Hippocampal formation (tissue), 2 donors: Measurements from ENCODE around the gene KY.

Experiments
- DNase-seq, 2 donors: peaks; one replicate each; lab custom pipeline; 2025; lab: John Stamatoyannopoulos, UW

Gene KY

GRCh38 chr3:134667956-134668355 is 17.1 kb upstream of the KY start:
- DNase-seq: no peak

DNA sequence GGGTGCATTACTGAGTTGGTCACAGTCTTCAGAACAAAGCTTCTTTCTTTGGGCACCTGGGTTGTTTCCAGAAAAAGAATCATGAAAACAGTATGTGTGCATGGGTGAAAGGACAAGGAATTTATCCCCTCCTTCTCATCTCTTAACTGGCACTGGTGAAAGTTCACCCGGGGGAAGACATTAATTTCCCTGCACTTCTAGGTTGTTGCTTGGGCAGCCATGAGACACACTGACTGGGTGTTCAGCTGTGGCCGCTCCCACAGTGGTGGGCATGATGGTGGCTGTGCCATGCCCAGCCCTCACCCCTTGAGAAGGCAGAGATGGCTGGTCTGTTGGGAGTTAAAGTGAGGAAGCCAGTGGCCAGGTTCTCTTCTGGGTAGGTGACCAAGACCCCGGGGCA is 16.6 kb upstream of the KY start:
- DNase-seq: no peak

DNA sequence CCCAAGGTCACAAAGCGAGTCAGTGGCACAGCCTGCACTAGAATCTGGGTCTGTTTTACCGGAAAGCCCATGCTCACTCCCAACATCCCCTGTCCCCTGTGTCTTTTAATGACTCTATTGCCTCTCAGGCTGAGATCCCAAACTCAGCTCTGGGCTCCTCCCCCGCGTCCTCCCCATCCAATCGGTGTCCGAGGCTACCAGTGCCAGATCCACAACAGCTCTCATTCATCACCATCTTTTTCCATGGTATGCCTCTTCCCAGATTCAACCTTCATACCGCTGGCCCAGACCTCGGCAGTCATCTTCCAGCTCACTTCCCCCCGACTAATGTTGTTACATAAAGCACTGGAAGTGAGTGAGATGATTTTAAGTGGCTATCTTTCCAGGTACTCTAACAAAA is 16.1 kb upstream of the KY start:
- DNase-seq: no peak

GRCh38 chr3:134666466-134666865 is 15.6 kb upstream of the KY start:
- DNase-seq: no peak

GRCh38 chr3:134666052-134666451 is 15.2 kb upstream of the KY start:
- DNase-seq: no peak

- DNase-seq: no peak
Observed at GRCh38 chr3:134665243-134665642, 14.4 kb upstream of the KY start.

GRCh38 chr3:134663721-134664456 is 13.1 kb upstream of the KY start:
- no peak for DNase-seq

- no peak for DNase-seq
Observed at GRCh38 chr3:134660046-134660441, 9.2 kb upstream of the KY start.

DNA sequence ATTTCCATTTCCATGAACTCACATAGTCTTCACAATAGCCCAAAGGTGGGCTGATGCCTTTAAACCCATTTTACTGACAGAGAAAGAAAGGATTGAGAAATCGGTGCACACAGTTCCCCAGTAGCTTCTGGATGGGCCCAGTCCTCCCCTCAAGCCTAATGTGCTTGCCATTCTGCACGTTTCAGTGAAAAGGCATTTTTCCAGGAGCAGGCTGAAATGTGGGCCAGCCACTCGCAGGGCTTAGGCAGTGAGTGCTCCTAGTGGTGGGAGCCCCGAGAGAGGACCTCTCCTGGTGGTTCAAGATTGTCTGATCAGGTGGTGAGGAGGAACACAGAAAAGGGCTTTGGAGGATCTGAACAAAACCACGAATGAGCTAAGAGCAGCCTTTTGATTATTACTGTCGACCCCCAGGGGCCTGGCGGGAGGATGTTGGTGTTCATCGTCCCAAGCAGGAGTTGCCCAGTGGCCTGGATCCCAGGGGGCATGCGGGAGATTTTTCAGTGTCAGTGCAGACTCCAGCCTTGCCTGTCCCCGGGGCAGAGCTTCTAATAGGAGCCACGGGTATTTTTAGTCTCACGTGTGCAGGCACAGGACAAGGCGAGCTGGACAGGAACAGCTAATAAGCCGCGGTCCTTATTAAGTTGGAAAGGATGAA is 8.7 kb upstream of the KY start:
- no peak for DNase-seq

GRCh38 chr3:134658555-134658954 is 7.7 kb upstream of the KY start:
- no peak for DNase-seq

DNA sequence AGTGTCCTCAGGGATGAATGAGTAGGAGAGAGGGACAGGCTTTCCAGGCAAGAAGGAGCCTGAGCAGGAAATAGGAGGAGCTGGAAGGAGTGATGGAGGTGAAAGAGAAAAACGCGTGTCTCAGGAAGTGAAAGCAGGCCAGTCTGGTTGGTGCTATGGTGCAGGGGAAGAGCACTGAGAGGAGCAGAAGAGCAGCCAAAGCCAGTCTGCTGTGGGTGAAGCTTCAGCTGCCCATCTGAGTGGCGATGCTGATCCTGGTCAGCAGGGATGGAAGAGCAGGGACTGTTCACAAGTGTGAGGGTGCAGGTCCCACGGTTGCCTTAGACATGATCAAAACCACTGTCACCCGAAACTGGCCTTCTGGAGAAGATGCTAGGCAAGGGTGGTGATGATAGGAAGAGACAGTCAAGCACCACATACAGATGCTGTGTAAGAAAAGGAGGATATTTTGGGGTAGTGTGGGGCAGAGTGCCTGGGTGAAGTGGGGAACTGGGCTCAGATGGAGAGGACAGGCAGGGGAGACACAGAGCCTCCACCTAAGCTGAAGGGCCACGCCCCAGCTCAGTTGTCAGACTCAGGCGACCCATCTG is 5.5 kb upstream of the KY start:
- DNase-seq: no peak

DNA sequence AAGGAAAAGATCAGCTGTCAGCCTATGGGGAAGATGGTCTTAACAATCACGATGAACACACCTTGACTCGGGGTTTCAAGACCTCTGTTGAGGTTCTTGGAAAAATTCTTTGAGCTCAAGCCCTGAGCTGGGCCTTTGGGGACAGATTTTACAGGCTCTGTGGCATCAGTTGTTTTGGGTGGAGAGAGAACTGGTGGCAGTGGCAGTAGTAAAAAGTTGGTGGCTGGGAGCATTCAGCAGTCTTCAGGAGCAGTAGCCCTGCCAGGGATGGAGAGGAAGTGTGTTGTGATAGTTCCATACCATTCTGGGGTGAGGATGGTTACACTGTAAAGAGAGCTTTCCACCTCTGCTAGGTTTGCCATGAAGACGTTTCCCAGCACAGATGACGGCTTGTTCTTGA is 4.9 kb upstream of the KY start:
- no peak for DNase-seq

DNA sequence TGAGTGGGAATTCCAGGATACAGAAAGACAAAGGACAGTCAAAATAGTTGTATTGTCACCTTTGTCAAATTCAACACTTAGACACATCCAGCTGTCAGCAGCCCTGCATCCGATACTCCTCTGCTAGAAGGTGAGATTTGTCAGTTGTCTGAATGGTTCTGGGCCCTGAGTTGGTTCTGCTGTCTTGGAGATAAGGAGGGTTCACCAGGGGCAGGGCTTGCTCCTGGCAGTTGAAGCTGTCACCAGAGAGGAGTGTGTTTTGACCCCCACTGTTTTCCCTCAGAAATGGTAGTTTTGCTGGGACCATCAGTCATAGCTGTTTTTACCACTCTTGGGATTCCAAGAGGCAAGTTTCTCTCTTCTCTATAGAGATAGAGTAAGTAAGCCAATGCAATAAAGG is 3.2 kb upstream of the KY start:
- DNase-seq: no peak

DNA sequence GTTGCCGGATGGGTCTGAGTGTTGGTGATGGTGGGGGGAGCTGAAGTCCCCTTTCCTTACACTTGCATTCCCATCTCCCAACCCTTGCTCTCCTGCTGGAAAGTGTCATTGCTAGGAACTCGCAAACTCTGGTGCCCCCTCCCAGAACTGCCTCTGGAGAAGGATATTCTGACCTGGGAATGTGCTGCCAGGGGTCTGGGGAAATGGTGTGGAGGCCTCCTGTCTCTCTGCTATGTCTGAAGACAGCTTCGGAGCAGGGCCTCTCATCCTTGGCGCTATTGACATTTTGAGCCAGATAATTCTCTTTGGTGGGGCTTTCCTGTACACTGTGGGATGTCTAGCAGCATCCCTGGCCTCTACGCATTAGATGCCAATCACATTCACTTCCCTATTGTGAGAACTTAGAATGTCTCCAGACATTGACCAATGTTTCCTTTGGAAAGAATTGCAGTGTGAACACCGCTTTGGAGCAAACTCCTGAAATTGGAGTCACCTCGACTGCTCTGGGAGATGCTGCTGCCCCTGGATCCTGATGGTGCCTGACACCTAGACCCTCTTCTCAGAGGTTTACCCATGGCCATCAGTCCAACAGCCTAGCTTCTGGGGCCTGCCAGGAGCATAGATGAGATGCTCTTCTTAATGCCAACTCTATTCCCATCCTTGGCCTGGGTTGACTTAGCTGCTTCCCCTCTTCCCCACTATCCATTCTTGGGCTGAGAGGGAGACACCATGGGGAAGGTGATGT is 2.2 kb upstream of the KY start:
- no peak for DNase-seq

GRCh38 chr3:134652409-134652831 is 1.6 kb upstream of the KY start:
- no peak for DNase-seq

GRCh38 chr3:134651347-134652041 is 672 bp upstream of the KY start:
- DNase-seq: peak; percentile 15 to 33

- DNase-seq: no peak
Observed at GRCh38 chr3:134649106-134649705, 1.6 kb downstream of the KY start.

DNA sequence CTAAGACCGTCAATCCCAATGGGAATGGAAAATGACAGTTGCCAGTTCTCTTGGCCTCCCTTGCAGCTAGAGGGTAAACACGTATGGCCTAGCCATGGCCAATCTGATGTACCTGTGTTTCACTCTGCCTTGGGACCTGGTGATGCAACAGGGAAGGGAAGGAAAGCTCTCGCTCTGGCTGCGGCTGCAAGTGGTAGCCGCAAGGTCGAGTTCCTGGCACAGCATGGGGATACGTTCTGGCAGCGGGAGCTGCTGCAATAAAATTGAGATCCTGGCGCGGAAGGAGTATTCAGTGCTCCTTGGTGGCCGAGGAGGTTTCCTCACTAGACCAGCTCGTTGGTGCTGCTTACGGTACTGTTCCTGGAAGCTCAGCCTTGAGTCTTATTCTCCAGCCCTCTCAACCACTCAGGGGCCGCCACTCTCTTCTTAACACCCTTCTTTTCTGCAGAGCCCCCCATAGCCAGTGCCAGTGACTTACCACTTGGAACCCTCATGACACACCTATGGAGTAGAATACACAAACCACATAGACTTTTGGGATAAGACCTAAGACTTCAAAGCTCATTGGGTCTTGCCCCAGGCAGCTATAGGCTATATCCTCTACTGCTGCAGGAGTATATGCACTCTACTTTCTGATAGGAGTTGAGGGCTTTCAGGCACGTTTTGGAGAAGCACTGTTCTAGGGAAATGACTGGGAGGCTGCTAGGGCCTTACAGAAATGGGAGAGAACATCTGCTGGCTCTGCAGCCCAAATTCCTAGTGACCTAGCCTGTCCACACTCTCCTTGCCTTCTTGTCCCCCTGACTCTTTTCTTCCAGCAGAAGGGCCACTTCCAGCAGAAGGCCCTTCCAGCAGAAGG is 2.7 kb downstream of the KY start:
- no peak for DNase-seq

GRCh38 chr3:134646086-134646485 is 4.7 kb downstream of the KY start:
- DNase-seq: no peak

DNA sequence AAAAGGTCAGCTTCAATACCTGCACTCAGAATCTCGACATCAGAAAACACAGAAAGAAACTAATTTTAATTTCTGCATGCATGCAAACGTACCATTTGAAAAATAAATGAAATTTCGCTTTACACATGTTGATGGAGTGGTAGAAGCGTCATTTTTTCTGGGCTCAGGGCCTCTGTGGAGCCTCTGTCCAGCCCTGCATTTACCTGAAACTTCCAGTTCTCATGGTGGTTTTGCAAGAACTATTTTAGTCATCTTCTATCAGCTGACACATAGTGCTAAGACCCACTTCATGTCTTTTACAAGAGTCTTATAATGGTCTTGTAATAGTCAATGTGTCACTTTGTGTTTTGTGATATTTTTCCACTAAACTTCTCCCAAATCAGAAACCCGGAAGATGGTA is 5.3 kb downstream of the KY start:
- no peak for DNase-seq
